ENCODE data around the gene ASCL2.

DNA sequence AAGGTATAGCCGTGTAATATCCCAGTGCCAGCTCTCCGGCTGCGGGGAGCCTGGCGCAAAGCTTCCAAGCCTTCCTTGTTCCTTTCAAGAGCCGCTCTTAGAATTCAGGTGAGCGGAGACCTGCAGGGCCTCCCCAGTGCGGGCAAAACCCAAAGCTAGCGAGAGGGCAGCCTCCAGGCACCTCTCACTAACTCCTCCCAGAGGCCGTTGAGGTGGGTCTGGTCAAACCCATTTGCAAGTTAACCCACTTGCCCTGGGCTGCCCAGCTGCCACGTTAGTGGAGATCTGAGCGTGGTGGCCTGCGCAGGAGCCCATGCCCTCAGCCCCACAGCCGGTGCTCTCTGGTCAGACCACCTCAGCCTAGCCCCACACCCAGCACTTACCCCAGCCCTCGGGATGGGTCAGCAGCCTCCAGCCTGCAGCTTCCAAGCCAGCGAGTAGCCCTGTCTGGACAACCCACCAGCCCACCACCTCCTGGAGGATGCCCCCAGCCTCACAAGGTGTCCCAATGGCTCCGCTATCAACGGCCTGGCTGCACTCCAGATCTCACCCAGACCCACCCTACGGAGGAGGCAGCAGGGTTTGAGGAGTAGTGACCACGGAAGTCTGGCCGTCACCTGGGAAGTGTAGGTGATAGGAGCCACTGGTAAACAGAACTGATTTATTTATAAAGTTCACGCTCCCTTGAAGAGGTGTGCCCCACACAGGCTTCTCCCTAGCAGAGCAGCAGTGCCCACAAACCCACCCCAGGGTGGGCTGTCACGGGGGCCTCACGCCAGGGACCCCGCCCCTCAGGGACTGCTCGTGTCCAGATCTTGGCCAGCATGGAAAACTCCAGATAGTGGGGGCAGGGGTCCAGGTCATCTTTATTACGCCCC lies 2.3 kb downstream of the ASCL2 start:
- TF ChIP-seq EP300 (IDR thresholded peaks at IDR 0.05; ENCODE audit: borderline replicate concordance in 1 of 2, control insufficient read depth in 1 of 2, low read depth in 2 of 2, low read length in 2 of 2) = no peak
- TF ChIP-seq, protein P1, sequence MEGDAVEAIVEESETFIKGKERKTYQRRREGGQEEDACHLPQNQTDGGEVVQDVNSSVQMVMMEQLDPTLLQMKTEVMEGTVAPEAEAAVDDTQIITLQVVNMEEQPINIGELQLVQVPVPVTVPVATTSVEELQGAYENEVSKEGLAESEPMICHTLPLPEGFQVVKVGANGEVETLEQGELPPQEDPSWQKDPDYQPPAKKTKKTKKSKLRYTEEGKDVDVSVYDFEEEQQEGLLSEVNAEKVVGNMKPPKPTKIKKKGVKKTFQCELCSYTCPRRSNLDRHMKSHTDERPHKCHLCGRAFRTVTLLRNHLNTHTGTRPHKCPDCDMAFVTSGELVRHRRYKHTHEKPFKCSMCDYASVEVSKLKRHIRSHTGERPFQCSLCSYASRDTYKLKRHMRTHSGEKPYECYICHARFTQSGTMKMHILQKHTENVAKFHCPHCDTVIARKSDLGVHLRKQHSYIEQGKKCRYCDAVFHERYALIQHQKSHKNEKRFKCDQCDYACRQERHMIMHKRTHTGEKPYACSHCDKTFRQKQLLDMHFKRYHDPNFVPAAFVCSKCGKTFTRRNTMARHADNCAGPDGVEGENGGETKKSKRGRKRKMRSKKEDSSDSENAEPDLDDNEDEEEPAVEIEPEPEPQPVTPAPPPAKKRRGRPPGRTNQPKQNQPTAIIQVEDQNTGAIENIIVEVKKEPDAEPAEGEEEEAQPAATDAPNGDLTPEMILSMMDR (IDR thresholded peaks at IDR 0.05 in 2 of 3, conservative IDR thresholded peaks at IDR 0.05 in 1 of 3; ENCODE audit: control insufficient read depth in 2 of 3, extremely low read depth in 1 of 3, insufficient read depth in 1 of 3, low read depth in 3 of 3, low read length in 3 of 3) = no peak
- no peak for TF ChIP-seq SUZ12 (IDR thresholded peaks at IDR 0.05; ENCODE audit: unreplicated experiment)
- TF ChIP-seq IKZF1 (conservative IDR thresholded peaks at IDR 0.05) = no peak
- TF ChIP-seq ZNF24 (IDR thresholded peaks at IDR 0.05) = no peak
- TF ChIP-seq CREB1 (IDR thresholded peaks at IDR 0.05; ENCODE audit: low read depth) = no peak
- no peak for TF ChIP-seq RCOR1 (conservative IDR thresholded peaks at IDR 0.05; ENCODE audit: low read depth, low read length)
- TF ChIP-seq POLR2A (IDR thresholded peaks at IDR 0.05; ENCODE audit: low read depth, low read length) = no peak
- TF ChIP-seq CEBPB (IDR thresholded peaks at IDR 0.05; ENCODE audit: borderline replicate concordance in 1 of 2, low read depth in 2 of 2, low read length in 2 of 2) = no peak
- TF ChIP-seq SREBF2 (IDR thresholded peaks at IDR 0.05; ENCODE audit: low read length) = no peak
- no peak for TF ChIP-seq EGR1 (IDR thresholded peaks at IDR 0.05; ENCODE audit: borderline replicate concordance in 1 of 2, low read depth in 2 of 2, low read length in 2 of 2)
- TF ChIP-seq RBBP5 (conservative IDR thresholded peaks at IDR 0.05) = no peak
